ENCODE data around the gene PHLPP1. TPM values are rescaled to one million over a fixed set of nuclear protein-coding genes. Genes with fewer than 3 reads are reported as not detected.

PHLPP1 gene
- total and polyA plus RNA-seq, 9 of the 15 experiments (the other 6 are each of a cell fraction or from before 2014, with no cell fraction given): 0.56 to 9.0 (median 4.5) TPM

DNA sequence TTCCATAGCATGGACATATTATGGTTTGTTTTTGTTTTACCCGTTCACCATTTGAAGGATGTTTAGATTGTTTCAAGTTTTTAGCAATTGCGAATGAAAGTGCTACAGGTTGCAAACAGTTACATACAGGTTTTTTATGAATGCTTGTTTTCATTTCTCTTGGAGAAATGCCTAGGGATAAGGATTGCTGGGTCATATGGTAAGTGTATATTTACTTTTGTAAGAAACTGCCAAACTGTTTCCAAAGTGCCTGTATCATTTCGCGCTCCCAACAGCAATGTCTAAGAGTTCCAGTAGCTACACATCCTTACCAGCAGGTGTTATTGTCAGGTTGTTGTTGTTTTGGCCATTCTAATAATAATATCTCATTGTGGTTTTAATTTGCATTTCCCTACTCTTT is 251.7 kb downstream of the PHLPP1 start:
- ATAC-seq: no peak
- no peak for DNase-seq (ENCODE audit: extremely low read depth in 1 of 4, low spot score in 3 of 4)
- H3K9me3 ChIP-seq (replicated peaks; ENCODE audit: control insufficient read depth, insufficient read depth, low read depth, low read length): no peaks in the 10 kb centered on the region
- no peak overlapping the region for H3K4me3 ChIP-seq
- no peaks in the 10 kb centered on the region for H3K79me2 ChIP-seq (ENCODE audit: control insufficient read depth, insufficient read depth, low read length)
- no peaks in the 10 kb centered on the region for H4K20me1 ChIP-seq (replicated peaks; ENCODE audit: control insufficient read depth, insufficient read depth, low read length)
- H3K27ac ChIP-seq (ENCODE audit: extremely low read depth, low read depth, low read length): no peak overlapping the region
- intact Hi-C loops (cut with micrococcal nuclease) (no loop called here), in situ Hi-C loops (cut with MboI) (loop anchor here (10.0 kb wide), 1 partner anchor 312 kb away; no protein-coding TSS in a partner anchor)
- H3K4me1 ChIP-seq (replicated peaks in 1 of 2; ENCODE audit: control insufficient read depth in 2 of 2, insufficient read depth in 2 of 2, low read length in 2 of 2): no peaks in the 10 kb centered on the region
- no peaks in the 10 kb centered on the region for H3K9me1 ChIP-seq (ENCODE audit: control insufficient read depth, insufficient read depth, low read length)
- H3K36me3 ChIP-seq (ENCODE audit: control insufficient read depth, insufficient read depth, low read length): peaks cover 3% of the 10 kb centered on the region; the same call in 2 of the 3 replicates
- no peaks in the 10 kb centered on the region for H3K27me3 ChIP-seq (ENCODE audit: control insufficient read depth in 2 of 2, insufficient read depth in 2 of 2, low read length in 2 of 2)
- no peak overlapping the region for H3K4me2 ChIP-seq (ENCODE audit: insufficient read depth, low read length)
- ChIA-PET CTCF (ENCODE audit: low intra/inter-chr PET ratio) (no interaction called here), POLR2A (no interaction called here)
- H2AFZ ChIP-seq (ENCODE audit: low read depth, low read length): no peak overlapping the region
- 86% methylated on average over 4 of the region's 4 CpGs for WGBS (ENCODE audit: insufficient coverage, low coverage, missing lambda C conversion rate)
- no peak for FAIRE-seq
- no peak overlapping the region for H3K9ac ChIP-seq (ENCODE audit: insufficient read depth in 1 of 2, low read depth in 2 of 2, low read length in 2 of 2)
- no TSS peak for BruUV-seq (replicated peaks)
- TF ChIP-seq ZNF583 (CRISPR knock-in tag; IDR thresholded peaks at IDR 0.05) (no peak), KAT7 (CRISPR knock-in tag; IDR thresholded peaks at IDR 0.05; ENCODE audit: borderline replicate concordance) (no peak), EP300 (IDR thresholded peaks at IDR 0.05; ENCODE audit: low read length) (no peak), STAT5B (CRISPR knock-in tag; IDR thresholded peaks at IDR 0.05) (no peak), RUNX1 (IDR thresholded peaks at IDR 0.05; ENCODE audit: low read depth) (no peak), ELK1 (CRISPR knock-in tag; IDR thresholded peaks at IDR 0.05) (no peak), SNRNP70 (optimal IDR thresholded peaks at IDR 0.05; ENCODE audit: low read depth, low read length) (no peak), ZNF143 (CRISPR knock-in tag; IDR thresholded peaks at IDR 0.05) (no peak), ZFP1 (CRISPR knock-in tag; IDR thresholded peaks at IDR 0.05) (no peak), SMARCE1 (IDR thresholded peaks at IDR 0.05) (no peak), SAFB2 (IDR thresholded peaks at IDR 0.05; ENCODE audit: borderline replicate concordance, low read depth, low read length, severe bottlenecking) (no peak), ZC3H4 (CRISPR knock-in tag; IDR thresholded peaks at IDR 0.05; ENCODE audit: borderline replicate concordance) (no peak), ZBTB34 (CRISPR knock-in tag; IDR thresholded peaks at IDR 0.05) (no peak), WHSC1 (IDR thresholded peaks at IDR 0.05; ENCODE audit: low read length) (no peak), ZNF77 (CRISPR knock-in tag; IDR thresholded peaks at IDR 0.05) (no peak), BRD9 (IDR thresholded peaks at IDR 0.05; ENCODE audit: low read depth, partially characterized antibody) (no peak)
- TF ChIP-seq, protein P1, sequence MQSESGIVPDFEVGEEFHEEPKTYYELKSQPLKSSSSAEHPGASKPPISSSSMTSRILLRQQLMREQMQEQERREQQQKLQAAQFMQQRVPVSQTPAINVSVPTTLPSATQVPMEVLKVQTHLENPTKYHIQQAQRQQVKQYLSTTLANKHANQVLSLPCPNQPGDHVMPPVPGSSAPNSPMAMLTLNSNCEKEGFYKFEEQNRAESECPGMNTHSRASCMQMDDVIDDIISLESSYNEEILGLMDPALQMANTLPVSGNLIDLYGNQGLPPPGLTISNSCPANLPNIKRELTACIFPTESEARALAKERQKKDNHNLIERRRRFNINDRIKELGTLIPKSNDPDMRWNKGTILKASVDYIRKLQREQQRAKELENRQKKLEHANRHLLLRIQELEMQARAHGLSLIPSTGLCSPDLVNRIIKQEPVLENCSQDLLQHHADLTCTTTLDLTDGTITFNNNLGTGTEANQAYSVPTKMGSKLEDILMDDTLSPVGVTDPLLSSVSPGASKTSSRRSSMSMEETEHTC (IDR thresholded peaks at IDR 0.05): no peak
